ENCODE measurements around the gene C1QTNF6.

Gene C1QTNF6

DNA sequence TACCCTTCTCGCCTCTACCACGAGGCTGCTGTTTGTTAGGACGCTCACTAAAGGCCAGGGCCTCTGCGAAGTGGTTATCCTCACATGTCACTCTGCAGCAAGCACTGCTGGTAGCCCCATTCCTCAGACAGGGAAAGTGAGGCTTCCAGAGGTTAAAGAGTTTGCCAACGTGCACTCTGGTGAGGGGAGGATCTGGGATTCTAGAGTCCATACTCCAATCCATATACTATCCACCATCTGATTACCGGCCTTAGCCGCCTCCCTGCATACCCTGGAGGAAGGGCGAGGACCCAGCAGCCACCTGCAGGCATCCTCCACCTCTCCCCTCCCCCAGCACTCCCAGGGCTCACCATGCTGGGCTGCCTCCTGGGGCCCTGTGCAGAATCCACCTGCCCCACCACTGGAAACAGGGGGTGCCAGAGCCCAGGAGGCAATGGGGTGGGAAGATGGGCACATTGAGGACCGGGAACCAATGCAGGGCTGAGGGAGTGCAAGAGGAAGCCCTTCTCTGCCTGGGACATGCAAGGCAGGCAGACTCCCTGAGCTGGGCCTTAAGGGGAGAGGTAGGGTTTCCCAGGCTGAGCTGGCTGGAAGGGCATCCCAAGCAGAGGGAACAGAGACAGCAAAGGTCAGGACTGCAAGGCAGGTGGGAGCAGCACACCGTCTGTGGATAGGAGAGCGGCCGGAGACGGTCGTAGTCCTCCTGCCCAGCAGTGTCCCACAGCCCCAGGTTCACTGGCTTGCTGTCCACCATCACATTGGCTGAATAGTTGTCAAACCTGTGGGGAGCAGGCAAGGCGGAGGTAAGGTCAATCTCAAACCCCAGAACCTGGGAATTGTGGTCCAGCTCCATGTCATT, 44.3 kb upstream of the C1QTNF6 start:
- in situ Hi-C loops (cut with MboI; ENCODE audit: low sequenced_read_pairs, unreplicated experiment) = no loop called here
- DNase-seq (ENCODE audit: low spot score) = no peak
- TF ChIP-seq, protein P1, sequence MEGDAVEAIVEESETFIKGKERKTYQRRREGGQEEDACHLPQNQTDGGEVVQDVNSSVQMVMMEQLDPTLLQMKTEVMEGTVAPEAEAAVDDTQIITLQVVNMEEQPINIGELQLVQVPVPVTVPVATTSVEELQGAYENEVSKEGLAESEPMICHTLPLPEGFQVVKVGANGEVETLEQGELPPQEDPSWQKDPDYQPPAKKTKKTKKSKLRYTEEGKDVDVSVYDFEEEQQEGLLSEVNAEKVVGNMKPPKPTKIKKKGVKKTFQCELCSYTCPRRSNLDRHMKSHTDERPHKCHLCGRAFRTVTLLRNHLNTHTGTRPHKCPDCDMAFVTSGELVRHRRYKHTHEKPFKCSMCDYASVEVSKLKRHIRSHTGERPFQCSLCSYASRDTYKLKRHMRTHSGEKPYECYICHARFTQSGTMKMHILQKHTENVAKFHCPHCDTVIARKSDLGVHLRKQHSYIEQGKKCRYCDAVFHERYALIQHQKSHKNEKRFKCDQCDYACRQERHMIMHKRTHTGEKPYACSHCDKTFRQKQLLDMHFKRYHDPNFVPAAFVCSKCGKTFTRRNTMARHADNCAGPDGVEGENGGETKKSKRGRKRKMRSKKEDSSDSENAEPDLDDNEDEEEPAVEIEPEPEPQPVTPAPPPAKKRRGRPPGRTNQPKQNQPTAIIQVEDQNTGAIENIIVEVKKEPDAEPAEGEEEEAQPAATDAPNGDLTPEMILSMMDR (IDR thresholded peaks at IDR 0.05; ENCODE audit: borderline replicate concordance, control extremely low read depth, extremely low read depth, insufficient read depth, missing control alignments) = no peak

DNA sequence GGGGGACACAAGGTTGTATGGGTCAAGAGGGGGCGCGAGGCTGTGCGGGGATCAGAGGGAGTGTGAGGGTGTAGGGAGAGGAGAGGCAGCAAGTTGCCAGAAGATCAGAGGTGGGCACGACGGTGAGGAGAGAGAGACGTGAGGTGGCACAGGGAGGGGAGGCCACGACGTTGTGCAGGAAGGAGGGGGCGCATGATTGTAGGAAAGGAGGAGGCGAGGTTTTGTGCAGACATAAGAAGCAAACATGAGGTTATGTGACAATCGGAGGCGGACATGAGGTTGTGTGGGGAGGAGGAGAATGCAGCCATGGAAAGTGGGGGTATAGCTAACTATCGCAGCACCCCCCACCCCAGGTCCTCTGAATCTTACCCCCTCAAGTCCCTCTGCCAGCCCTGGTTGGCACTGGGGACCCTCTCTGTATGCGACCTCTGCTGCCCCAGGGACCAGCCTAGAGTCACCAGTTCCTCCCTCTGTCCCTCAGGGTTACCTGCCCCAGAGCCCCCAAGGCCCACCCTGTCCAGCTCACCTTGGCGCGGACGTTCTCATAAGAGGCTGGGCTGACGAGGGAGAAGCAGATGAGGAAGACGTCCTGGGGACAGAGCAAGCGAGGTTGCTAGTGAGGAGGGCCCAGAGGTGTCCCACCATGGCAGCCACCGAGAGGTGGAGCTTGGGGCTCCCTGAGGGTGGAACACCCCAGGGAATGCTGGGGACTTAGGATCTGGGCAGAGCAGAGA, 43.5 kb upstream of the C1QTNF6 start:
- TF ChIP-seq, protein P1 (IDR thresholded peaks at IDR 0.05; ENCODE audit: borderline replicate concordance, control extremely low read depth, extremely low read depth, insufficient read depth, missing control alignments) = no peak
- in situ Hi-C loops (cut with MboI; ENCODE audit: low sequenced_read_pairs, unreplicated experiment) = no loop called here
- DNase-seq (ENCODE audit: low spot score) = no peak

DNA sequence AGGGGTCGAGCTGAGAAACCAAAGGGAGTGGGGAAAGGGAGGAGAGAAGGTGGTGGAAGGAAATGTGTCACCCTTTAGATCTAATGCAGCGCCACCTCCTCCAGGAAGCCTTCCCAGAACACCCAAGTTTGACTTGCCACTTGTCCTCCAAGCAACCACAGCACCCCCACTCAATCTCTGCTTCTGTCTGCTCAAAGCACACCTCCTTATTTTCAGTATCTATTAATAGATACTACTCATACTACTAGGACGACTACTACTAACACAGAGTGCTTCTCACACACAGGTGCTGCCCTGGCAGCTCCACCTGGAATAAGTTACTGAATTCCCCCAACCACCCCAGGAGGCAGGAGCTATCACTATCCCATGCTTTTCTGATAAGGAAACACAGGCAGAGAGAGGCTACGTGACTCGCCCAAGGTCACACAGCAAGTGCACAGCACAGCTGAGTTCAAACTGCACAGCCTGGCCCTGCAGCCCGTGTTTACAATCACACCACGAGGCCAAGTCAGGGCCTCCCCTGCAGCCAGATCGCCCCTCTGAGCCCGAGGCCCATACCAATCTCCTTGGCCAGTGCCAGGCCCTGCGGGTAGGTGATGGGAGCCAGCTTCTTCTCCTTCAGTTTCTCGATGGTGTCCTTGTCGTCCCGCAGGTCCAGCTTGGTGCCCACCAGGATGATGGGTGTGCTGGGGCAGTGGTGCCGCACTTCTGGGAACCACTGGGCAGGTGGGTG, 42.8 kb upstream of the C1QTNF6 start:
- DNase-seq (ENCODE audit: low spot score) = peak; percentile 76
- TF ChIP-seq, protein P1 (IDR thresholded peaks at IDR 0.05; ENCODE audit: borderline replicate concordance, control extremely low read depth, extremely low read depth, insufficient read depth, missing control alignments) = no peak
- in situ Hi-C loops (cut with MboI; ENCODE audit: low sequenced_read_pairs, unreplicated experiment) = no loop called here

DNA sequence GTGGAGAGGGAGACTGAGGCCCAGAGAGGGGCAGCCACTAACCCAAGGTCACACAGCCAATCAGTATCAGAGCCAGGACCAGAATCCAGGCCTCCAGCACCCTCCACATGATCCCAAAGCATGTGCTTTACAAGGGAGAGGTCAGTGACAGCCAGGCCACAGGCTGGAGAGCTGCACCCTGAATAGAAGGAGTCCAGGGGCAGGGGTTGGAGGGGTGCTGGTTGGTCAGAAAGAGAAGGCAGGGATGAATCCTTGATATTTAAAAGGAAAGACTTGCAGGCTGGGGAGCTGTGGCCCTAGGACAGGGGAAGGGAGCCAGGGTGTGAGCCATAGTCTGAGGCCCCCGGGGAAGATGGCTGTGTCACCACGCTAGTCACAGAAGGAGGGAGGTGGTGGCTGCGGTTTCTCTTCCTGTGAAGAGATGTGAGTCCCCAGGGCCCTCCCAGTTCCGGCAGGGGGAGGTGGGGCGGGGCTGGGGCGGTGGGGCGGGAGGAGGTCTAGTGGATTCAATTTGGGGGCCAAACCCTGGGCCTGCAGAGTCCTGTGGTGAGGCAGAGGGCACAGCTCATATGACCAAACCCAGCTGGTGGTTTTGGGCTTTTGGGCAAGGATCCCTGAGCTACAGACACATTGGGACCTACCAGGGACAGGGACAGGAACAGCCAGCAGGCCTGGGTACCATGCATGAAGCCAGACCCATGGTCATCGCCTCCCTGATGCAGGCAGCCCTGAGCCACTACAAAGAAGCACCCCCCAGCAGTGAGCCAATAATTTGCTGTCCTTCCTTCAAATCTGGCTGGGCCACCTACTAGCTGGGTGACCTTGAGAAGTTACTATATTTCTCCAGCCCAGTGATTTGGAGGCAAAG, 42.0 kb upstream of the C1QTNF6 start:
- TF ChIP-seq, protein P1 (IDR thresholded peaks at IDR 0.05; ENCODE audit: borderline replicate concordance, control extremely low read depth, extremely low read depth, insufficient read depth, missing control alignments) = no peak
- peak; percentile 90 for DNase-seq (ENCODE audit: low spot score)
- in situ Hi-C loops (cut with MboI; ENCODE audit: low sequenced_read_pairs, unreplicated experiment) = no loop called here

DNA sequence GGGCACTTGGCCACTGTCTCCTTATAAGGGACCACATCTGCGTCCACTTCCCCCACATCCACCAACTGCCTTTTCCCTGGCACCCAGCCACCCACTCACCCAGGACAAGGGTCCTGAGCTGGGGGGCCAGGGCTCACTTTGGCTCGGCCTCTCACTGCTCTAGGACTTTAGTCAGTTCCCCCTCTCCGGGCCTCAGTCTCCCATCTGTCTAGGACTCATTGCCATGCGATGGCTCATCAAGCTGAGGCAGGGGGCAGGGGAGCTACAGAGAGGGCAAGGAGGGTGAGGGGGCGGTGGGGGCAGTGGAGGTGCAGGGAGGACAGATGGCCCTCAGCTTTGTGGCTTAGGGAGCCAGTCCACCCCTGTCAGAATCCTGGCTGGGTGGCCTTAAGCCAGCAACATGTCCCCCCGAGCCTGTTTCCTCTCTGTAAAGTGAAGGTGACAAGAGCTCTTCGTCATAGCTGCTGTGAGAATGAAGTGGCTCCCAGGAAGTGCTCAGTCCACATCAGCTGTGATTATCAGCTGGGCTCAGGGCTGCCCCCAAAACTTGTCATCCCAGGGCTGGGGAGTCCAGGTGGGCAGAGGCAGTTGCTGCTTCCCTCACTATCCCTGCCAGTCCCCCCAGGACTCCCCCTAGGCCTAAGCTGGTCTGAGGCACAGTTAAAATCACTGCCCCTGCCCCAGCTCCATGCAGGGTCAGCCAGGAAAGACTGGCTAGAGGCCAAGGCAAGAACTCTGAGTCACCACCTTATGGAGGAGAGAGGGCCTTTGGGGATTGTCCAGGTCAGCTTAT, 41.2 kb upstream of the C1QTNF6 start:
- TF ChIP-seq, protein P1 (IDR thresholded peaks at IDR 0.05; ENCODE audit: borderline replicate concordance, control extremely low read depth, extremely low read depth, insufficient read depth, missing control alignments) = no peak
- no peak for DNase-seq (ENCODE audit: low spot score)
- in situ Hi-C loops (cut with MboI; ENCODE audit: low sequenced_read_pairs, unreplicated experiment) = no loop called here
